Caco-2 (cell line): ENCODE data around the gene KCNJ1. TPM values are rescaled to one million over a fixed set of nuclear protein-coding genes. Genes with fewer than 3 reads are reported as not detected.

Source experiments
- BruUV-seq: library from RNA; stranded (reverse); fragments of 400-500 nt; replicated peaks from 2 replicates; lab custom pipeline; 2021; lab: Mats Ljungman, UMichigan
- CTCF ChIA-PET: fragments of 300-600 bp; sonication (Branson Sonifier 250); formaldehyde crosslinking; loops from one replicate; lab custom pipeline; 2022; ENCODE audit warnings: antibody characterized with exemption; lab: Charles Lee
- POLR2A ChIA-PET: fragments of 300-600 bp; sonication (Branson Sonifier 250); formaldehyde crosslinking; loops from one replicate; lab custom pipeline; 2022; ENCODE audit warnings: antibody characterized with exemption; lab: Charles Lee
- DNase-seq, 2 experiments: peaks; one replicate each; pipeline versions ENCODE4 v3.0.0 to v3.0.0-alpha.2; 2020 to 2022
- H3K27me3 ChIP-seq: replicated peaks from 2 replicates; pipeline ENCODE4 v1.6.0; 2011; ENCODE audit warnings: low read length; ENCODE audit not compliant: control insufficient read depth, insufficient read depth
- H3K36me3 ChIP-seq: 2 replicates; pipeline ENCODE4 v1.5.1; 2011; ENCODE audit warnings: low read length; ENCODE audit not compliant: control insufficient read depth, insufficient read depth
- H3K4me1 ChIP-seq: fragments of 250-450 bp; sonication (Bioruptor Pico); 2 replicates; pipeline ENCODE4 v1.5.1; 2020; ENCODE audit warnings: mild to moderate bottlenecking
- H3K4me3 ChIP-seq: 2 replicates; pipeline ENCODE4 v1.5.1; 2011; ENCODE audit warnings: low read depth, mild to moderate bottlenecking, control low read depth, low read length
- H3K9me3 ChIP-seq: fragments of 250-450 bp; sonication (Bioruptor Pico); 2 replicates; pipeline ENCODE4 v1.5.1; 2020; ENCODE audit warnings: mild to moderate bottlenecking, moderate library complexity
- H3K27ac Mint-ChIP-seq: one replicate; pipeline ENCODE4 v1.8.0; 2022; ENCODE audit warnings: mixed read lengths; ENCODE audit not compliant: unreplicated experiment
- H3K27me3 Mint-ChIP-seq: one replicate; pipeline ENCODE4 v1.8.0; 2022; ENCODE audit warnings: mixed read lengths; ENCODE audit not compliant: insufficient read depth, unreplicated experiment
- H3K36me3 Mint-ChIP-seq: one replicate; pipeline ENCODE4 v1.8.0; 2022; ENCODE audit warnings: mild to moderate bottlenecking, mixed read lengths; ENCODE audit not compliant: insufficient read depth, unreplicated experiment
- H3K4me1 Mint-ChIP-seq: one replicate; pipeline ENCODE4 v1.8.0; 2022; ENCODE audit warnings: low read depth, mixed read lengths; ENCODE audit not compliant: unreplicated experiment
- H3K4me3 Mint-ChIP-seq: one replicate; pipeline ENCODE4 v1.8.0; 2022; ENCODE audit warnings: mild to moderate bottlenecking, moderate library complexity, mixed read lengths; ENCODE audit not compliant: unreplicated experiment
- H3K9me3 Mint-ChIP-seq: one replicate; pipeline ENCODE4 v1.8.0; 2022; ENCODE audit warnings: mixed read lengths; ENCODE audit not compliant: unreplicated experiment
- CTCF ChIP-seq, 2 experiments: fragments of 200-600 bp in 1 of 2; IDR thresholded peaks; 1 replicate in 1 of 2; 2 replicates in 1 of 2; pipeline versions ENCODE4 v1.5.1 to v1.8.0; 2011 to 2022; ENCODE audit warnings: antibody characterized with exemption in 1 of 2, control low read depth in 1 of 2, inconsistent platforms in 1 of 2, low read depth in 1 of 2, low read length in 1 of 2, mild to moderate bottlenecking in 1 of 2, moderate library complexity in 1 of 2; ENCODE audit not compliant: insufficient read depth in 1 of 2, severe bottlenecking in 1 of 2, unreplicated experiment in 1 of 2
- intact Hi-C: fragments of 100-400 bp; cut with micrococcal nuclease; formaldehyde crosslinking; loops from one replicate; pipeline ENCODE4 v1.10.0; 2022; ENCODE audit not compliant: unreplicated experiment
- total RNA-seq: library from RNA; stranded (reverse); gene quantifications from 2 replicates; pipeline ENCODE4 v1.2.3, GENCODE V29; 2022

Gene KCNJ1
- total RNA-seq, 1 experiment from 2014 or later, result not detected

- no peak for DNase-seq
- Mint-ChIP-seq H3K27me3 (peaks cover 12% of the 10 kb centered on the region), H3K27ac (no peak overlapping the region), H3K4me3 (no peak overlapping the region), H3K4me1 (no peaks in the 10 kb centered on the region), H3K36me3 (no peaks in the 10 kb centered on the region), H3K9me3 (no peaks in the 10 kb centered on the region)
- intact Hi-C loops, result no loop called here
- H3K4me3 ChIP-seq, result no peak overlapping the region
- H3K9me3 ChIP-seq, result no peaks in the 10 kb centered on the region
- ChIA-PET POLR2A (no interaction called here), CTCF (no interaction called here)
- no peak for TF ChIP-seq CTCF (IDR thresholded peaks at IDR 0.05; ENCODE audit: insufficient read depth in 1 of 2, low read depth in 1 of 2, low read length in 1 of 2, severe bottlenecking in 1 of 2, unreplicated experiment in 1 of 2)
- no peaks in the 10 kb centered on the region for H3K4me1 ChIP-seq
- no TSS peak for BruUV-seq
- H3K36me3 ChIP-seq, result no peaks in the 10 kb centered on the region
- peaks cover 2% of the 10 kb centered on the region; the same call in 1 of the 2 replicates for H3K27me3 ChIP-seq
These were observed 12.3 kb downstream of the KCNJ1 start for GRCh38 chr11:128854841-128855240.

- peaks cover 12% of the 10 kb centered on the region for H3K27me3 Mint-ChIP-seq
- Histone ChIP-seq H3K27me3 (peaks cover 2% of the 10 kb centered on the region; the same call in 1 of the 2 replicates), H3K9me3 (no peaks in the 10 kb centered on the region), H3K4me3 (no peak overlapping the region), H3K36me3 (no peaks in the 10 kb centered on the region), H3K4me1 (no peaks in the 10 kb centered on the region)
- ChIA-PET CTCF (interaction anchor here (0.6 kb wide), 1 partner anchor 24 kb away, joined by 4 read pairs; no protein-coding TSS in a partner anchor), POLR2A (no interaction called here)
- no peaks in the 10 kb centered on the region for H3K36me3 Mint-ChIP-seq
- H3K4me1 Mint-ChIP-seq, result no peaks in the 10 kb centered on the region
- TF ChIP-seq CTCF (IDR thresholded peaks at IDR 0.05; ENCODE audit: insufficient read depth in 1 of 2, low read depth in 1 of 2, low read length in 1 of 2, severe bottlenecking in 1 of 2, unreplicated experiment in 1 of 2), result no peak
- no peak for DNase-seq
- H3K9me3 Mint-ChIP-seq, result no peaks in the 10 kb centered on the region
- intact Hi-C loops, result no loop called here
- no TSS peak for BruUV-seq
- H3K4me3 Mint-ChIP-seq, result no peak overlapping the region
- no peak overlapping the region for H3K27ac Mint-ChIP-seq
These were observed 13.5 kb downstream of the KCNJ1 start for GRCh38 chr11:128853559-128853958.

GRCh38 chr11:128852327-128853023 lies 14.6 kb downstream of the KCNJ1 start:
- POLR2A ChIA-PET, result no interaction called here
- H3K9me3 ChIP-seq, result no peaks in the 10 kb centered on the region; the same call in 1 of the 2 replicates
- no peaks in the 10 kb centered on the region for H3K36me3 ChIP-seq
- no peaks in the 10 kb centered on the region for H3K4me1 ChIP-seq
- DNase-seq, result no peak
- Mint-ChIP-seq H3K4me1 (no peaks in the 10 kb centered on the region), H3K36me3 (no peaks in the 10 kb centered on the region), H3K9me3 (no peaks in the 10 kb centered on the region), H3K27ac (no peak overlapping the region), H3K27me3 (peaks cover 12% of the 10 kb centered on the region), H3K4me3 (no peak overlapping the region)
- no peak overlapping the region for H3K4me3 ChIP-seq
- no peak for TF ChIP-seq CTCF (IDR thresholded peaks at IDR 0.05; ENCODE audit: insufficient read depth in 1 of 2, low read depth in 1 of 2, low read length in 1 of 2, severe bottlenecking in 1 of 2, unreplicated experiment in 1 of 2)
- no TSS peak for BruUV-seq
- intact Hi-C loops, result no loop called here
- H3K27me3 ChIP-seq, result peaks cover 2% of the 10 kb centered on the region; the same call in 1 of the 2 replicates
- CTCF ChIA-PET, result no interaction called here
